Stomach (tissue), 4 donors: ENCODE results near the gene UGT2B17.

Source experiments
- EP300 ChIP-seq: sonication (generic); formaldehyde crosslinking; IDR thresholded peaks from one replicate; pipeline ENCODE4 v1.6.1; 2017; ENCODE audit warnings: antibody characterized with exemption
- POLR2A ChIP-seq, 4 donors: fragments of 450-650 bp; IDR thresholded peaks; one replicate each; pipeline ENCODE4 v1.6.1; 2016; ENCODE audit warnings: antibody characterized with exemption in 4 of 4, control low read depth in 2 of 4, mild to moderate bottlenecking in 1 of 4, moderate library complexity in 1 of 4
- POLR2AphosphoS5 ChIP-seq, 3 donors: sonication (generic); formaldehyde crosslinking; IDR thresholded peaks; one replicate each; pipeline ENCODE4 v1.6.1; 2016; ENCODE audit warnings: antibody characterized with exemption in 3 of 3
- TF ChIP-seq, protein P1 (sequence below), 7 experiments: fragments of 450-650 bp in 4 of 7; fragments of 200-600 bp in 3 of 7; sonication (generic) in 3 of 7; IDR thresholded peaks; one replicate each; pipeline ENCODE4 v1.5.1; 2016 to 2019; ENCODE audit warnings: antibody characterized with exemption in 7 of 7, control low read depth in 2 of 7, mild to moderate bottlenecking in 1 of 7

DNA sequence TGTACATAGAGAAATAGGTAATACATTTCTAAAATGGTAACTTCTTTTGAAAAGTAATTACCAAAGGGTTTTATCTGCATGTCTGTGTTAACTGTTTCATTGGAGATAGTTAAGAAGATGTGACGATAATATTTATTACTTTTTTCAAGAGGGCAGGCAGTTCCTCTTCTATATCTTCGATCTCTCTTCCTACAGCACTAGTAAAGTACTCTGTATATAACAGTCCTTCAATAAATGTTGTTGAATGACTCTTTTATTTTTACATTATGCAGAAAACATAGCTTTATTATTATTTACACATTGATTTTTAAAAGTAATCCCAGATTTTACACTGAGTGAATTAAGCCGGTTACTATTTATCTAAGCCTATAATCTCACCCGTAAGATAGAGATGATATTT lies 77.1 kb downstream of the UGT2B17 start:
- TF ChIP-seq, protein P1, sequence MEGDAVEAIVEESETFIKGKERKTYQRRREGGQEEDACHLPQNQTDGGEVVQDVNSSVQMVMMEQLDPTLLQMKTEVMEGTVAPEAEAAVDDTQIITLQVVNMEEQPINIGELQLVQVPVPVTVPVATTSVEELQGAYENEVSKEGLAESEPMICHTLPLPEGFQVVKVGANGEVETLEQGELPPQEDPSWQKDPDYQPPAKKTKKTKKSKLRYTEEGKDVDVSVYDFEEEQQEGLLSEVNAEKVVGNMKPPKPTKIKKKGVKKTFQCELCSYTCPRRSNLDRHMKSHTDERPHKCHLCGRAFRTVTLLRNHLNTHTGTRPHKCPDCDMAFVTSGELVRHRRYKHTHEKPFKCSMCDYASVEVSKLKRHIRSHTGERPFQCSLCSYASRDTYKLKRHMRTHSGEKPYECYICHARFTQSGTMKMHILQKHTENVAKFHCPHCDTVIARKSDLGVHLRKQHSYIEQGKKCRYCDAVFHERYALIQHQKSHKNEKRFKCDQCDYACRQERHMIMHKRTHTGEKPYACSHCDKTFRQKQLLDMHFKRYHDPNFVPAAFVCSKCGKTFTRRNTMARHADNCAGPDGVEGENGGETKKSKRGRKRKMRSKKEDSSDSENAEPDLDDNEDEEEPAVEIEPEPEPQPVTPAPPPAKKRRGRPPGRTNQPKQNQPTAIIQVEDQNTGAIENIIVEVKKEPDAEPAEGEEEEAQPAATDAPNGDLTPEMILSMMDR (IDR thresholded peaks at IDR 0.05): no peak
- TF ChIP-seq POLR2AphosphoS5 (IDR thresholded peaks at IDR 0.05): no peak
- TF ChIP-seq POLR2A (IDR thresholded peaks at IDR 0.05): no peak
- TF ChIP-seq EP300: no peak
